ENCODE results near the gene BCR. TPM values are rescaled to one million over a fixed set of nuclear protein-coding genes. Genes with fewer than 3 reads are reported as not detected.

Gene BCR
- total RNA-seq, 1 experiment from 2014 or later = 32.4 TPM

- in situ Hi-C loops (cut with HindIII; ENCODE audit: low sequenced_read_pairs) = no loop called here
- no peak for DNase-seq (ENCODE audit: low spot score)
Observed at GRCh38 chr22:23211622-23212021, 31.3 kb downstream of the BCR start.

- DNase-seq (ENCODE audit: low spot score) = no peak
- in situ Hi-C loops (cut with HindIII; ENCODE audit: low sequenced_read_pairs) = no loop called here
Observed at GRCh38 chr22:23212061-23213021, 32.0 kb downstream of the BCR start.

- DNase-seq (ENCODE audit: low spot score) = no peak
- in situ Hi-C loops (cut with HindIII; ENCODE audit: low sequenced_read_pairs) = no loop called here
Observed at GRCh38 chr22:23213022-23213555, 32.8 kb downstream of the BCR start.

GRCh38 chr22:23213581-23214334 lies 33.4 kb downstream of the BCR start:
- in situ Hi-C loops (cut with HindIII; ENCODE audit: low sequenced_read_pairs) = no loop called here
- DNase-seq (ENCODE audit: low spot score) = no peak

GRCh38 chr22:23214398-23214797 lies 34.1 kb downstream of the BCR start:
- in situ Hi-C loops (cut with HindIII; ENCODE audit: low sequenced_read_pairs) = no loop called here
- no peak for DNase-seq (ENCODE audit: low spot score)

GRCh38 chr22:23215294-23216241 lies 35.3 kb downstream of the BCR start:
- in situ Hi-C loops (cut with HindIII; ENCODE audit: low sequenced_read_pairs) = no loop called here
- no peak for DNase-seq (ENCODE audit: low spot score)

GRCh38 chr22:23216461-23217170 lies 36.3 kb downstream of the BCR start:
- in situ Hi-C loops (cut with HindIII; ENCODE audit: low sequenced_read_pairs) = no loop called here

GRCh38 chr22:23217171-23218052 lies 37.1 kb downstream of the BCR start:
- no peak for DNase-seq (ENCODE audit: low spot score)
- in situ Hi-C loops (cut with HindIII; ENCODE audit: low sequenced_read_pairs) = no loop called here

More at GRCh38 chr22:23216461-23217170, 36.3 kb downstream of the BCR start:
- DNase-seq (ENCODE audit: low spot score) = no peak

- no peak for DNase-seq (ENCODE audit: low spot score)
Observed at GRCh38 chr22:23218053-23218866, 38.0 kb downstream of the BCR start.

GRCh38 chr22:23218867-23219251 lies 38.5 kb downstream of the BCR start:
- in situ Hi-C loops (cut with HindIII; ENCODE audit: low sequenced_read_pairs) = no loop called here
- peak; percentile 72 for DNase-seq (ENCODE audit: low spot score)

More at GRCh38 chr22:23218053-23218866, 38.0 kb downstream of the BCR start:
- in situ Hi-C loops (cut with HindIII; ENCODE audit: low sequenced_read_pairs) = no loop called here

GRCh38 chr22:23219317-23219716 lies 39.0 kb downstream of the BCR start:
- in situ Hi-C loops (cut with HindIII; ENCODE audit: low sequenced_read_pairs) = no loop called here
- no peak for DNase-seq (ENCODE audit: low spot score)

GRCh38 chr22:23219822-23220484 lies 39.6 kb downstream of the BCR start:
- no peak for DNase-seq (ENCODE audit: low spot score)
- in situ Hi-C loops (cut with HindIII; ENCODE audit: low sequenced_read_pairs) = no loop called here

- in situ Hi-C loops (cut with HindIII; ENCODE audit: low sequenced_read_pairs) = no loop called here
- no peak for DNase-seq (ENCODE audit: low spot score)
Observed at GRCh38 chr22:23220485-23221350, 40.4 kb downstream of the BCR start.

GRCh38 chr22:23221351-23221804 lies 41.1 kb downstream of the BCR start:
- DNase-seq (ENCODE audit: low spot score) = no peak
- in situ Hi-C loops (cut with HindIII; ENCODE audit: low sequenced_read_pairs) = no loop called here

Measured in G401 (cell line).